K562 (cell line): Measurements from ENCODE around the gene NR6A1. TPM values are rescaled to one million over a fixed set of nuclear protein-coding genes. Genes with fewer than 3 reads are reported as not detected.

Source experiments
- ATAC-seq: fragments of 200-7000 bp; cut with Tn5 transposase; 3 replicates; pipeline ENCODE4 v1.9.1; 2020; ENCODE audit warnings: moderate library complexity
- BruUV-seq: library from RNA; stranded (reverse); fragments of 400-500 nt; replicated peaks from 2 replicates; lab custom pipeline; 2021; lab: Mats Ljungman, UMichigan
- CTCF ChIA-PET: fragments of 300-600 bp; formaldehyde crosslinking; extraction: SDS; loops from one replicate; lab custom pipeline; 2021; ENCODE audit warnings: low intra/inter-chr PET ratio; lab: Yijun Ruan, JAX
- POLR2A ChIA-PET: fragments of 300-600, 350-650 bp; sonication (Branson Sonifier 250); formaldehyde crosslinking; extraction: SDS; loops from one replicate; lab custom pipeline; 2021; ENCODE audit warnings: antibody characterized with exemption, inconsistent platforms; lab: Yijun Ruan, JAX
- DNase-seq, 4 experiments: peaks; one replicate each; pipeline versions ENCODE4 v3.0.0 to v3.0.0-alpha.2; 2011 to 2018; ENCODE audit warnings: low spot score in 3 of 4, mixed read lengths in 3 of 4; ENCODE audit errors: extremely low read depth in 1 of 4
- FAIRE-seq: peaks from 2 replicates; lab custom pipeline; 2011; peaks lifted over from hg19 to GRCh38; lab: Jason Lieb, UNC
- H2AFZ ChIP-seq: 2 replicates; pipeline ENCODE4 v1.6.0; 2011; ENCODE audit warnings: low read depth, low read length, control low read depth, inconsistent platforms
- H3K27ac ChIP-seq: fragments of 200-600 bp; 3 replicates; pipeline ENCODE4 v1.8.0; 2011; ENCODE audit warnings: low read depth, mild to moderate bottlenecking, control low read depth, inconsistent platforms, low read length, moderate library complexity, mixed read lengths; ENCODE audit errors: extremely low read depth
- H3K27me3 ChIP-seq, 2 experiments: fragments of 300-600 bp in 1 of 2; 2 replicates in 1 of 2; 3 replicates in 1 of 2; pipeline versions ENCODE4 v1.6.0 to v1.8.0; 2011; ENCODE audit warnings: inconsistent platforms in 2 of 2, low read length in 2 of 2, mild to moderate bottlenecking in 1 of 2, mixed read lengths in 1 of 2, moderate library complexity in 1 of 2; ENCODE audit not compliant: control insufficient read depth in 2 of 2, insufficient read depth in 2 of 2
- H3K36me3 ChIP-seq: fragments of 300-600 bp; 3 replicates; pipeline ENCODE4 v1.8.0; 2011; ENCODE audit warnings: mild to moderate bottlenecking, low read length, inconsistent platforms; ENCODE audit not compliant: control insufficient read depth, insufficient read depth
- H3K4me1 ChIP-seq, 2 experiments: fragments of 200-600 bp in 1 of 2; replicated peaks in 1 of 2; 2 replicates in 1 of 2; 3 replicates in 1 of 2; pipeline versions ENCODE4 v1.5.1 to v1.8.0; 2011; ENCODE audit warnings: inconsistent platforms in 2 of 2, low read length in 2 of 2, mild to moderate bottlenecking in 1 of 2, mixed read lengths in 1 of 2, moderate library complexity in 1 of 2; ENCODE audit not compliant: control insufficient read depth in 2 of 2, insufficient read depth in 2 of 2
- H3K4me2 ChIP-seq: 2 replicates; pipeline ENCODE4 v1.6.1; 2011; ENCODE audit warnings: low read length, control low read depth, inconsistent platforms, mixed read lengths; ENCODE audit not compliant: insufficient read depth
- H3K4me3 ChIP-seq: fragments of 200-600 bp; sonication (generic), shearing (Covaris generic); 2 replicates; pipeline ENCODE4 v1.5.1; 2016; ENCODE audit warnings: control low read depth, inconsistent platforms
- H3K79me2 ChIP-seq: fragments of 200-600 bp; 3 replicates; pipeline ENCODE4 v1.8.0; 2011; ENCODE audit warnings: low read length, inconsistent platforms; ENCODE audit not compliant: control insufficient read depth, insufficient read depth
- H3K9ac ChIP-seq, 2 experiments: 2 replicates each; pipeline versions ENCODE4 v1.6.0 to v1.6.1; 2011; ENCODE audit warnings: low read depth in 2 of 2, low read length in 2 of 2, control low read depth in 1 of 2, inconsistent platforms in 1 of 2, mild to moderate bottlenecking in 1 of 2, mixed read lengths in 1 of 2; ENCODE audit not compliant: insufficient read depth in 1 of 2
- H3K9me1 ChIP-seq: one replicate; pipeline ENCODE4 v1.6.0; 2011; ENCODE audit warnings: inconsistent platforms, mild to moderate bottlenecking, low read length, moderate library complexity; ENCODE audit not compliant: control insufficient read depth, insufficient read depth
- H3K9me3 ChIP-seq: replicated peaks from 2 replicates; pipeline ENCODE4 v1.5.1; 2011; ENCODE audit warnings: low read depth, low read length, inconsistent platforms; ENCODE audit not compliant: control insufficient read depth, insufficient read depth
- H4K20me1 ChIP-seq: replicated peaks from 2 replicates; pipeline ENCODE4 v1.6.1; 2011; ENCODE audit warnings: low read length, inconsistent platforms, mixed read lengths; ENCODE audit not compliant: control insufficient read depth, insufficient read depth
- CEBPG ChIP-seq, 3 experiments: fragments of 200-800 bp in 1 of 3; sonication (Bioruptor generic) in 1 of 3; sonication (generic) in 1 of 3; formaldehyde crosslinking in 1 of 3; IDR thresholded peaks in 2 of 3; conservative IDR thresholded peaks in 1 of 3; 2 replicates each; pipeline versions ENCODE4 v1.6.1 to v1.8.0; 2016 to 2022; ENCODE audit warnings: missing compliant biosample characterization in 2 of 3, missing genetic modification characterization in 2 of 3, mild to moderate bottlenecking in 1 of 3, missing genetic modification reagents in 1 of 3
- ETV5 ChIP-seq: sonication (generic); formaldehyde crosslinking; IDR thresholded peaks from 2 replicates; pipeline ENCODE4 v1.4.0; 2020; ENCODE audit warnings: low read depth, mild to moderate bottlenecking, missing genetic modification reagents
- whole genome bisulfite sequencing: fragments of 100-300 bp; shearing (Covaris generic); methylation state at CpG from one replicate; pipeline ENCODE4 v1.1.6; 2016; ENCODE audit warnings: low coverage, mixed read lengths; ENCODE audit not compliant: insufficient coverage; ENCODE audit errors: missing lambda C conversion rate; 5-methylcytosine and 5-hydroxymethylcytosine counted together
- in situ Hi-C: fragments of 300-500 bp; cut with MboI; formaldehyde crosslinking; loops from 4 replicates; pipeline ENCODE4 v1.15.0; 2018; ENCODE audit warnings: inconsistent platforms, mixed read lengths
- intact Hi-C: fragments of 100-400 bp; cut with micrococcal nuclease; formaldehyde crosslinking; loops from 2 replicates; pipeline ENCODE4 v1.14.2; 2022
- polyA plus RNA-seq, 8 experiments: library from polyadenylated mRNA; depleted of rRNA in 4 of 8; stranded (reverse) in 5 of 8; unstranded in 3 of 8; fragments of >200 nt; fragmentation: Nextera tagmentation in 2 of 8; fragmentation: Illumina TruSeq in 1 of 8; extraction: Ambion mirVana in 2 of 8; extraction: Trizol in 1 of 8; gene quantifications; 2 replicates each; pipeline versions ENCODE4 v1.2.1 to v1.2.3, GENCODE V29; 2011 to 2014; ENCODE audit warnings: inconsistent platforms in 1 of 8, missing spikeins in 1 of 8
- total RNA-seq, 7 experiments: library from RNA; depleted of rRNA in 6 of 7; stranded (reverse); fragments of >200 nt in 6 of 7; fragmentation: Illumina TruSeq in 2 of 7; extraction: Trizol in 2 of 7; gene quantifications; 2 replicates each; pipeline versions ENCODE4 v1.2.1 to v1.2.3, GENCODE V29; 2011 to 2021; ENCODE audit warnings: low replicate concordance in 1 of 7
- TF ChIP-seq, protein P1 (sequence below): sonication (generic); formaldehyde crosslinking; IDR thresholded peaks from 2 replicates; pipeline ENCODE4 v1.8.1; 2023; ENCODE audit warnings: mild to moderate bottlenecking, missing genetic modification reagents

Gene NR6A1
- total and polyA plus RNA-seq, 9 of the 15 experiments (the other 6 are each of a cell fraction or from before 2014, with no cell fraction given): 9.7 to 55.4 (median 28.3) TPM

DNA sequence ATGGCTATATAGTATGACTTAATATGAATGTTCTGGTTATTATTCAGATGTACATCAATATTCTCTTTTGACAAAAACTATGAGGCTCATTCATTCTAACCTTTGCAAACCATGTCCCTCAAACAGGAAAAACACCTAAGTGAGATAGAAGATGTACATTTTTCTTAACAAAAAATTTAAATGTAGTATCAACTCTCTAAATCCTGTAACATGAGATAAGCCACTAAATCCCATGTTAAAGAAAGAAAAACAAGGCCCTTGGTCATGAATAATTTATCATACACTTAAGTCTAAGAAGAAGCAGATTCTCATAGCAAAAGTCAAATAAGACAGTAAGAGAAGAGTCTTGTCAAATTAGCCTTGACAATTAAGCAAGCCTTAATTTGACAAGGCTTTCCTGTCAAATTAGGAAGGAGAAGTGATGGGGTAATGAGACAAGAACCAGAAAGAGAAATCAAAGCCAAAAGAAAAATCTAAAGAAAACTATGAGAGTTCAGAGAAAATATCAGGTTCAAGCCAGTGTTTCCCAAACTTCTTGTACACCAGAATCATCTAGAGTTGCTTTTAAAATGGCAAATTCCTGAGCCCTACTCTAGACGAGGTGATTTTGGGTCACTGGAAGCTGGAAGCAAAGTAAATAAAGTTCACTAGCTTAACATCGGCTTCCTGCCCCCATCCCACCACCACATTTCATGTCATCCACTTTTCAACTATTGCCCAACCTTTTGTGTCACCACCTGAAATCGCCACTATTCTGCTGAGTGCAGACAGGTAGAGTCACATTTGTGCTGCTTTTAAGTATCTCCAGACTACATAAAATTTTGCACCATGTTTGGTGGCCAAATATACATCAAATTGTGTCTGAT, 76.5 kb downstream of the NR6A1 start:
- ChIA-PET POLR2A (interaction anchor here (0.9 to 1.0 kb wide), 2 partner anchors 18 to 36 kb away, joined by 3 read pairs; no protein-coding TSS in a partner anchor), CTCF (interaction anchor here (0.7 kb wide), 1 partner anchor 449 kb away, joined by 3 read pairs; no protein-coding TSS in a partner anchor)
- 48% methylated on average over 3 of the region's 3 CpGs for WGBS
- Histone ChIP-seq H3K4me2 (no peak overlapping the region), H3K4me3 (no peak overlapping the region), H3K9me3 (no peaks in the 10 kb centered on the region), H4K20me1 (no peaks in the 10 kb centered on the region; the same call in 1 of the 2 replicates), H3K4me1 (peaks cover 7 to 14% of the 10 kb centered on the region in 2 experiments; a peak in 4 of 5 replicates), H2AFZ (no peak overlapping the region), H3K27me3 (no peaks in the 10 kb centered on the region), H3K36me3 (no peaks in the 10 kb centered on the region; the same call in 2 of the 3 replicates), H3K79me2 (peaks cover 10% of the 10 kb centered on the region; the same call in 2 of the 3 replicates), H3K27ac (no peak overlapping the region), H3K9me1 (no peaks in the 10 kb centered on the region), H3K9ac (no peak overlapping the region)
- in situ Hi-C loops: no loop called here
- ATAC-seq (no peak), FAIRE-seq (no peak), DNase-seq (no peak)
- intact Hi-C loops: no loop called here
- TF ChIP-seq CEBPG (CRISPR knock-in tag; IDR thresholded peaks at IDR 0.05) (no peak), CEBPG (tag; conservative IDR thresholded peaks at IDR 0.05 in 1 of 2, IDR thresholded peaks at IDR 0.05 in 1 of 2) (peak; percentile 39 to 55; a peak in 2 of 4 replicates), ETV5 (CRISPR knock-in tag) (no peak)
- TF ChIP-seq, protein P1, sequence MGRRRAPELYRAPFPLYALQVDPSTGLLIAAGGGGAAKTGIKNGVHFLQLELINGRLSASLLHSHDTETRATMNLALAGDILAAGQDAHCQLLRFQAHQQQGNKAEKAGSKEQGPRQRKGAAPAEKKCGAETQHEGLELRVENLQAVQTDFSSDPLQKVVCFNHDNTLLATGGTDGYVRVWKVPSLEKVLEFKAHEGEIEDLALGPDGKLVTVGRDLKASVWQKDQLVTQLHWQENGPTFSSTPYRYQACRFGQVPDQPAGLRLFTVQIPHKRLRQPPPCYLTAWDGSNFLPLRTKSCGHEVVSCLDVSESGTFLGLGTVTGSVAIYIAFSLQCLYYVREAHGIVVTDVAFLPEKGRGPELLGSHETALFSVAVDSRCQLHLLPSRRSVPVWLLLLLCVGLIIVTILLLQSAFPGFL (CRISPR knock-in tag): no peak
- BruUV-seq: no TSS peak
